ENCODE measurements around the gene DQX1.

DQX1 gene

DNA sequence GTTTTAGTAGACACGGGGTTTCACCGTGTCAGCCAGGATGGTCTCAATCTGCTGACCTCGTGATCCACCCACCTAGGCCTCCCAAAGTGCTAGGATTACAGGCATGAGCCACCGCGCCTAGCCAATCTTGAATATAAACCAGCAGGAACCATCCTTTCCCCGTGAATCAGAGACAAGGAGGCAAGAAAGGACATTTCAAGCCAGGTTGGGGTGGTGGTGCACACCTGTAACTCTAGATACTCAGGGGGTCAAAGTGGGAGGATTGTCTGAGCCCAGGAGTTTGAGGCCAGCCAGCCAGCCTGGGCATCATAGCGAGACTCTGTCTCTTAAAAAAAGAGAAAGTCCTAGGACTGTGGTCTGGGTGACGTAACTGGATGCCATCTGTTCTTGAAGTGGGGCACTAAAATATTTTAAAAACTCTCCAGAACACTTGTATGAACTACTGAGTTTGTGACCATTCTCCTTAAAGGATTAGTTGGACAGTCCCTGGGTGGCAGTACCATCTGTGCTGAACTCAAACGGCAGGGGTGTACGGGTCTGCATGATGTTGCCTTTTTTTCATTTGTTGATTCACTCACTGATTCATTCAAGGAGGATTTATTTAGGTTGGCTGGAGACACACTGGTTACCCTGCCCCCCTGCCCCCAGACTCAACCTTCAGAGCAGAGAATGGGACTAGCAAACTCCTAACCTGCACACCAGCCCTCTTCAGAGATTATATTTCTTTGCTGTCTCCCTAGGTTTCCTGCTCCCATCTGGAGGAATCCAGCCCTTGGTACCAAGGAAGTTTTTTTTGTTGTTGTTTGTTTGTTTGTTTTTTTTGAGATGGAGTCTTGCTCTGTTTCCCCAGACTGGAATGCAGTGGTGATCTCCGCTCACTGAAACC is 14.7 kb downstream of the DQX1 start:
- DNase-seq (ENCODE audit: low read depth in 2 of 2), result no peak

- DNase-seq (ENCODE audit: low read depth in 2 of 2), result no peak
These were observed 15.8 kb downstream of the DQX1 start for GRCh38 chr2:74510272-74510671.

DNA sequence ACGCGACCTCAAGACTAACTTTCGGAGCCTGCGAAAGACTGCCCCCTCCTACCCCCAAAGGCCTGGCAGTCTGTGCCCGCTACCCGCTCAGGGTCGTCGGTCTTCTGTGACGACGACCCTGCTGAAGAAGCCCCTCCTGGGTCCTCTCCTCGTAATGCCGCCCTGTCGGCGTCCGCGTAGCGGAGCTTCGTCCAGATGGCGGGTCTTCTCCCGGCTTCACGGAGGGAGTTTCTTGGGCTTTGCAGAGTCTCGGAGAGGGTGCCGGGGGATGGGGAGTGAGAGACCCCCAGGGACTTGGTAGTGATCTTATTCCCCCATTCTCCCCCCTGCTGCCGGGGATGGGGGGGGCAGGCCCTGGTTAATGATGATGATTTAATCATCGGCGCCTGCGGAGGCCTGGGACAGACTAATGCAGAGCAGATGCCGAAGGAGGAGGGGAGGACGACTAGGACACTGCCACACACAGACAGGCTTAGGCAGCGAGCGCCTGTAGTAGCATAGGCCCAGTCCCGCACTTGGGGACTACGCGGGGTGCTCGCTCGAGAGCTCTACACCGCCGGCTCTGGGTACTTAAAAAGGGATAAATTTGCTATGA is 18.0 kb downstream of the DQX1 start:
- DNase-seq (ENCODE audit: low read depth in 2 of 2), result no peak

- DNase-seq (ENCODE audit: low read depth in 2 of 2), result peak; percentile 96 to 99
These were observed 18.7 kb downstream of the DQX1 start, which contains the start of gene PCGF1 for GRCh38 chr2:74507145-74507925. Gene PCGF1, minus strand, starts transcription at chr2:74507695. Its CDS starts 27 bp downstream, at chr2:74507668.

GRCh38 chr2:74505448-74506246 is 20.4 kb downstream of the DQX1 start:
- DNase-seq (ENCODE audit: low read depth in 2 of 2), result no peak

DNA sequence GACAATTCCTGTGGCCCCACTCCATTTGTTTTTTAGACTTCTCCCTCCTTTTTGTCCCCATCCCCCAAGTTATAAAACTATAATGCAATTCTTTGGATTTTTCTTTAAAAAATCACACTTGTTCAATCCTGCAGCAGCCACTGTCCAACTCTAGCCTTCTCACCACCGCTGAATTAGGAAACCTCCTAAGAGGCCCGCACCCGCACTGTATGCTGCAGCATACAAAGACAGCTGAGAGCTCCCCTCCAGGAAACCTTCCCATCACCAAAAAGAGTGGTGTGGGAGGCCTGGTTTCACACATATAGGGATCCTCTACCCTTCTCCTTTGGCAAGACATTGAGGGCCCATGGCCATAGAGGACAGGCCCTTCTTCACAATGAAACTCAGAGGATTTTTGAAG is 21.4 kb downstream of the DQX1 start:
- DNase-seq (ENCODE audit: low read depth in 2 of 2), result no peak

GRCh38 chr2:74503506-74504475 is 22.2 kb downstream of the DQX1 start:
- no peak for DNase-seq (ENCODE audit: low read depth in 2 of 2)

- DNase-seq (ENCODE audit: low read depth in 2 of 2), result peak in 1 of 2 experiments; percentile 40
These were observed 23.1 kb downstream of the DQX1 start for GRCh38 chr2:74502720-74503505.

GRCh38 chr2:74502147-74502719 is 23.8 kb downstream of the DQX1 start:
- no peak for DNase-seq (ENCODE audit: low read depth in 2 of 2)

GRCh38 chr2:74501335-74502071 is 24.5 kb downstream of the DQX1 start:
- DNase-seq (ENCODE audit: low read depth in 2 of 2), result no peak

DNA sequence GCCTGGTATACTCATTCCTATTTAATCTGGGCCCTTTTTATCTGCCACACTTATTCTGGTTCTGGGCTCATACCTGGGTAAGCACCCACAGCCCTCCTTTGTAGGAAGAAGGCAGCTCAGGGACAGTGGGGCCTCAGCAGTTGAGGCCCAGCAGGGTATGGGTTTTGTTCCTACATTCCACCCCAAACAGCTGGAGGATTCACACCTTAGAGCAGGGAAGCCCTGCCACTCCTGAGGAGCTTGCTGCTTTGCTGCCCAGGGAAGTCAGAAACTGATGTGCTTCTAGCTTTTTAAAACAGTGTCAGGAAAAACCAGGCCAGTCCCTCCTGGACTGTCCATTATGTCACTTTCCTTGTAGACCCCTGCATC is 25.5 kb downstream of the DQX1 start:
- DNase-seq (ENCODE audit: low read depth in 2 of 2), result no peak

DNA sequence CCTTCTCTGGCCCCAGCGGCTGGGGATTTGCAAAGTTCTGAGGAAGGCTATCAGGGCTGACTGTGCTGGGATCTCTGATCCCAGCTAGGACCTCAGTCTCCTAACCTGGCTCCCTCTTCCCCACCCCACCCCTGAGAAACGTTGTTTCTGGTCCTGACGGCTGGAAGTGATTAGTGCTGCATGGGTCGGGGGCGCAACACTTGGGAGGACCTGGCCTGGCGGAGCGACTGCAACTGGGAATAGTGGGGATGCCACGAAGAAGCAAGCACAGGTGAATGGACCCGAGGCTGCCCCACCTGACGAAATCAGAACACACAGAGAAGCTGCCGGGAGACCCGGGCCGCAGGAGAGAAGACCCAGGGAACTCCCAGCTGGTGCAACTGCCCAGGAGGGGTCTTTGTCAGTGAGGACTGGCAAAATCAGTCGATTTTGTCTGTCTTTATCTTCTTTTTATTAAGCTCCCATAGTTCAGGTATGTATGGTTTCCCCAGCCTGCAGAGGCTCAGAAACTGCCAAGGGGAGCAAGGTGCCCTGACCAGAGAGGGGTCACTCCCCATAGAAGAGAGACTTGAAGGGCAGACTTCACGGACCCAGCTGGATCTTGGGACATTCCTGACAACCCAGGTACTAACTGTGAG is 26.0 kb downstream of the DQX1 start:
- no peak for DNase-seq (ENCODE audit: low read depth in 2 of 2)

GRCh38 chr2:74499267-74499939 is 26.6 kb downstream of the DQX1 start, which contains the start of gene LBX2:
Gene LBX2, minus strand, starts transcription at chr2:74499603. Its CDS starts 66 bp downstream, at chr2:74499537.
- DNase-seq (ENCODE audit: low read depth in 2 of 2), result peak in 1 of 2 experiments; percentile 43

DNA sequence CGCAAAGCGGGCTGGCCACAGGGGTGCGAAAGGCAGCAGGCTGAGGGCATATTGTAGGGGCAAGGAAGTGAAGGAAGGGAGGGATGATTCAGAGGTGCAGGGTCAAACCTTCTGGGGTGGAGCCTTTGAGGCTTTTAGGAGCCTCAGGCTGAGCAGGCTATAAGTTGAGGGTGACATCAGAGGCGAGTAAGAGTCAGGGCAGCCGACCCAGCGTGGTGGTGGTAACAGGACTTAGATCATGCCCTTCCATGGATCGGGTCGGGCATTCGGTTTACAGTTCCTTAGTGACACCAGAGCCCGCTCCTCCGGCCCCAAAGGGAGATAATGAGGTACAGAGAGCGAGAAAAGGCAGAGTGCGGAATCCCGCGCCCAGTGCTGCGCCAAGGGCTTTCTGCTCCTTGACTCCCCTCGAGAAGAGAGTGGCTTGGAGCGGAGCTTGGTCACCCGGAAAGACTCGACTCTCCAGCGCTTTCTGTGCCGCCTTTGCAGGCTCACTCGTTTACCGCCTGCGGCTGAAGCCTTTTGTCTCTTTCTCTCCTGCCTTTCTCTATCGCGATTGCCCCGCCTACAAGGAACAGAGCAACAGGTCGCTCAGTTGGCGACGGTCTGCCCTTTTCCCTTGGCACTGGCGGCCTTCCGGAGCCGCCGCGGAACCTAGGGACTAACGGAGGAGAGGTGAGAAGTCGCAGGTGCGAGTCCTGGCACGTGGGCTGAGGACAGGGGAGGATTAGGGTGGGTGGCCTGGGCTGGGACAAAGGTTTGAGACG is 27.3 kb downstream of the DQX1 start:
- DNase-seq (ENCODE audit: low read depth in 2 of 2), result peak in 1 of 2 experiments; percentile 18

DNA sequence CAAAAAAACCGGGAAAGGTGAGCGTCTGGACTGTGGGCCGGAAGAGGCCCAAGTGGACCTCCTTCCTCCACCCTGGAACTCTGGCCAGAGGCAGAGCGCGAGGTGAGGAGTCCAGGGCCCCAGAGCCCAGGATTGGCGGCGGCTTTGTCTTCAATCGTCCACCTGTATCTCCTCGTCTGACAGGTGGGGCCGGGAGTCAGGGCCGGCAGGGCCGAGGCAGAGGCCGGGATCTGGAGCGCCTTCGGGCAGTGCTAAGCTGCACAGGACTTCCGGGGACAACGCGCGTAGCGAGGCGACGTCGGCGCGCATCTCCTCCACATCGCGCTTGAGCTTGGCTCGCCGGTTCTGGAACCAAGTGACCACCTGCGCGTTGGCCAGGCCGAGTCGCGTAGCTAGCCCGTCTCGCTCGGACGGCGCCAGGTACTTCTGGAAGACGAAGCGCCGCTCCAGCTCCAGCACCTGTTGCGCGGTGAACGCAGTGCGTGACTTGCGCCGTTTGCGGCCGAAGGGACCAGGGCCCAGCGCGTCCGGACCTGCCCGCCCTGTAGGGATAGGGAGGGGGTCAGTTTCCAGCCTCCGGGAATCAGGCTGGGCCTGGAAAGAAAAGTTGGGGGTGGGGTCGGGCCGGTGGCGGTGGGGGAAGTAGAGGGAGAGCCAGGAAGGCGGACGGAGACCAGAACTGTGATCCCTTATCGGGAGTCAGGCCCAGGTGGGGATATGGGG is 28.1 kb downstream of the DQX1 start:
- DNase-seq (ENCODE audit: low read depth in 2 of 2), result peak in 1 of 2 experiments; percentile 16
